Measurements from ENCODE around the gene MYF6. TPM values are rescaled to one million over a fixed set of nuclear protein-coding genes. Genes with fewer than 3 reads are reported as not detected.

Gene MYF6
- total and polyA plus RNA-seq, 7 donors = not detected

DNA sequence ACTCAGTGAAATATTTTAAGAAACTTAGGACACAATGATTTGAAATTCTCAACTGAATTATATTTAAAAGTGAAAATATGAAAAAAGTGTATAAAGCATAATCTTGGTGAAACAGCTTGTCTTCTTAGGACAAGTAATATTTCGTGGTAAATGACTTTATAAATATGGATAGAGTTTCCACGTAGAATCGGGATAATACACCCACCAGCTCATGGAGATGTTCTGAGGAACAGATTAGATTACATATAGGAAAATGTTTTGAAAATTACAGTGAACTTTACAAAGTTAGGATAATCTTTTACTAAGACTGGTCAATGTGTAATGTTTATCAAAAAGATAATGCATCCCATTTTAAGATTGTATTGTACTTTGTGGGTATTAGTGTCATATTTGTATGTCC lies 25.6 kb upstream of the MYF6 start:
- TF ChIP-seq EP300 (IDR thresholded peaks at IDR 0.05) = no peak
- no peak for TF ChIP-seq POLR2A (IDR thresholded peaks at IDR 0.05)
- TF ChIP-seq POLR2AphosphoS5 (IDR thresholded peaks at IDR 0.05) = no peak
- TF ChIP-seq, protein P1, sequence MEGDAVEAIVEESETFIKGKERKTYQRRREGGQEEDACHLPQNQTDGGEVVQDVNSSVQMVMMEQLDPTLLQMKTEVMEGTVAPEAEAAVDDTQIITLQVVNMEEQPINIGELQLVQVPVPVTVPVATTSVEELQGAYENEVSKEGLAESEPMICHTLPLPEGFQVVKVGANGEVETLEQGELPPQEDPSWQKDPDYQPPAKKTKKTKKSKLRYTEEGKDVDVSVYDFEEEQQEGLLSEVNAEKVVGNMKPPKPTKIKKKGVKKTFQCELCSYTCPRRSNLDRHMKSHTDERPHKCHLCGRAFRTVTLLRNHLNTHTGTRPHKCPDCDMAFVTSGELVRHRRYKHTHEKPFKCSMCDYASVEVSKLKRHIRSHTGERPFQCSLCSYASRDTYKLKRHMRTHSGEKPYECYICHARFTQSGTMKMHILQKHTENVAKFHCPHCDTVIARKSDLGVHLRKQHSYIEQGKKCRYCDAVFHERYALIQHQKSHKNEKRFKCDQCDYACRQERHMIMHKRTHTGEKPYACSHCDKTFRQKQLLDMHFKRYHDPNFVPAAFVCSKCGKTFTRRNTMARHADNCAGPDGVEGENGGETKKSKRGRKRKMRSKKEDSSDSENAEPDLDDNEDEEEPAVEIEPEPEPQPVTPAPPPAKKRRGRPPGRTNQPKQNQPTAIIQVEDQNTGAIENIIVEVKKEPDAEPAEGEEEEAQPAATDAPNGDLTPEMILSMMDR (IDR thresholded peaks at IDR 0.05) = no peak
- intact Hi-C loops (cut with DNase I) = no loop called here
- H3K27me3 ChIP-seq = no peaks in the 10 kb centered on the region
- no peak overlapping the region for H3K27ac ChIP-seq
- no peaks in the 10 kb centered on the region for H3K4me1 ChIP-seq
- no peaks in the 10 kb centered on the region for H3K36me3 ChIP-seq
- no peak overlapping the region for H3K4me3 ChIP-seq
- DNase-seq = no peak
- no peaks in the 10 kb centered on the region for H3K9me3 ChIP-seq
- 76 to 87% methylated on average over 3 of the region's 3 CpGs for WGBS, 2 donors

DNA sequence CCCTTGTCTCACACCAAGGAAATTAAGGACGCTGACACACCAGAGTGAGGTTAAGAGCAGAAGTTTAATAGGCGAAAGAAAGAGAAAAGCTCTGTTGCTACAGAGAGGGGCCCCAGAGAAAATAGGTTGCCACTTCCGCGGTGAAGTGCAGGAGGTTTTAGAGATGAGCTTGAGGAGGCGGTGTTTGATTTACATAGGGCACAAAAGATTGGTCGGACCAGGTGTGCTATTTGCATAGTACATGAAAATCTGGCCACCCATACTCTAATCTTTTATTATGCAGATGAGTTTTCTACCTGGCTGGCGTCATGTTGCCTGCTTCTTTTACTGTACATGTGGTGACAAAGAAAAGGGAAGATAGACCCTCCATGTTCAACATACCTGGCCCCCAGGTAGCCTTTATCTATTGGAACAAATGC lies 23.3 kb upstream of the MYF6 start:
- no peak for TF ChIP-seq POLR2A (IDR thresholded peaks at IDR 0.05)
- TF ChIP-seq, protein P1 (IDR thresholded peaks at IDR 0.05) = no peak
- no peak for TF ChIP-seq POLR2AphosphoS5 (IDR thresholded peaks at IDR 0.05)
- no peak overlapping the region for H3K4me3 ChIP-seq
- intact Hi-C loops (cut with DNase I) = no loop called here
- H3K4me1 ChIP-seq = no peaks in the 10 kb centered on the region
- no peaks in the 10 kb centered on the region for H3K27me3 ChIP-seq
- peaks cover 0 to 2% (median 0%) of the 10 kb centered on the region in 4 donors for H3K9me3 ChIP-seq
- DNase-seq = no peak
- no peaks in the 10 kb centered on the region for H3K36me3 ChIP-seq
- 30 to 39% methylated on average over 7 of the region's 7 CpGs for WGBS, 2 donors
- no peak overlapping the region for H3K27ac ChIP-seq

DNA sequence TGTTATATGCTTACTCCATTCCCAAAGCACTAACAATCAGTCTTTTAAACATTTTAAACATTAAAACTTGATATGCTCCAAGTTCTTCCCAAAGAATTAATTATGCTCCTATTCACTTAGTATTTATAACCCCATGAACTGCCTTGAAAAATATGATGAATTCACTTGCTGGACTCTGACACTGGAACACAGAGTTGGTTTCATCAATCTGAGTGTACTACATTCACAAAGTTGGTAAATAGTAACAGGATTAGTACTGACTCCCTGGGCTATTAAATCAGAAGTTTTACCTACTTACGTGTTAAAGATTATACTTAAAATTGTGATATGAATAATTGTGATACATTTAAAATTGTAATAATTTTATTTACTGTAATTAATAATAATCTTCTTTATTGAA lies 17.3 kb upstream of the MYF6 start:
- Histone ChIP-seq H3K9me3 (peaks cover 0 to 2% (median 0%) of the 10 kb centered on the region in 4 donors), H3K4me1 (no peaks in the 10 kb centered on the region), H3K27ac (no peak overlapping the region), H3K27me3 (no peaks in the 10 kb centered on the region), H3K4me3 (no peak overlapping the region), H3K36me3 (no peaks in the 10 kb centered on the region)
- 80 to 88% methylated on average over 1 of the region's 1 CpG for WGBS, 2 donors
- no peak for DNase-seq
- intact Hi-C loops (cut with DNase I) = no loop called here
- no peak for TF ChIP-seq POLR2AphosphoS5 (IDR thresholded peaks at IDR 0.05)
- TF ChIP-seq, protein P1 (IDR thresholded peaks at IDR 0.05) = no peak
- TF ChIP-seq POLR2A (IDR thresholded peaks at IDR 0.05) = no peak
- TF ChIP-seq EP300 (IDR thresholded peaks at IDR 0.05) = no peak

DNA sequence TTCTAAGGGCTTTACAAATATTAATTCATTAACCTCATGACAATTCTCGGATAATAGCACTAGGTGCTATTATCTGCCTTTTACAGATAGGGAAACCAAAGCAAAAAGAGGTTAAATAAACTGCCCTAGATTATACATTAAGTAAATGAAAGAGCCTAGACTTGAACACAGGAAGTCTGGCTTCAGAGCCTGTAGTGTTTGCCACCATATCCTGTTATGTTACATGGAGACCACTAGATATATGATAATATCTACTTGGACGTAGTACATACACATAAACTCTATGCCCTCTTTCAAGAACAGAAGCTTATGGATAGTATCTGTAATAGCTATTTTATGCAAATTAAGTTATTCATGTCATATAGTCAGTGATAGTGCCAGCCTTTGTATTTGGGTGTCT lies 16.9 kb upstream of the MYF6 start:
- DNase-seq = no peak
- intact Hi-C loops (cut with DNase I) = no loop called here
- Histone ChIP-seq H3K4me1 (no peaks in the 10 kb centered on the region), H3K27me3 (no peaks in the 10 kb centered on the region), H3K4me3 (no peak overlapping the region), H3K36me3 (no peaks in the 10 kb centered on the region), H3K27ac (no peak overlapping the region), H3K9me3 (peaks cover 0 to 2% (median 0%) of the 10 kb centered on the region in 4 donors)
- WGBS, 2 donors = 63 to 64% methylated on average over 2 of the region's 2 CpGs
- TF ChIP-seq, protein P1 (IDR thresholded peaks at IDR 0.05) = no peak
- TF ChIP-seq EP300 (IDR thresholded peaks at IDR 0.05) (no peak), POLR2A (IDR thresholded peaks at IDR 0.05) (no peak), POLR2AphosphoS5 (IDR thresholded peaks at IDR 0.05) (no peak)

DNA sequence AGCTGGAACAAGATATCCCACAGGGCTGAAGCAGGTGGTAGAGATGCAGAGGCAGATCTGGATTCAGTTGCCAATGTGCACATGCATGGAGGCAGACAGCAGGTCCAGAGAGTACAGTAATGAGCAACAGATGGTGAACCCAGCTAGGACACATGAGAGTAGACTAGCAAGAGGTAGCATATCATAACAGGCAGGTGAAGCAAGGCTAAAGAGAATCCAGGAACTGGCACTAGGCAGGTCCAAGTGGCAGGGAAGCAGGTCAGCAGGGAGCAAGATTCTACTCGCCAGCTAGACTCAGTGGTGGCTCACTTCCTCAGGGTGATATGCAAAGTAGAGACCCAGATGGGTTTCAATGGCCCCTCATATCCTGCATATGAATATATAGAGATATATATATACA lies 15.3 kb upstream of the MYF6 start:
- H3K27ac ChIP-seq = no peak overlapping the region
- no peak for DNase-seq
- H3K27me3 ChIP-seq = no peaks in the 10 kb centered on the region
- no peak overlapping the region for H3K4me3 ChIP-seq
- WGBS, 2 donors = 72 to 82% methylated on average over 1 of the region's 1 CpG
- no peaks in the 10 kb centered on the region for H3K36me3 ChIP-seq
- TF ChIP-seq POLR2A (IDR thresholded peaks at IDR 0.05) (no peak), POLR2AphosphoS5 (IDR thresholded peaks at IDR 0.05) (no peak), EP300 (IDR thresholded peaks at IDR 0.05) (no peak)
- TF ChIP-seq, protein P1 (IDR thresholded peaks at IDR 0.05) = no peak
- intact Hi-C loops (cut with DNase I) = no loop called here
- peaks cover 0 to 2% (median 0%) of the 10 kb centered on the region in 4 donors for H3K9me3 ChIP-seq
- no peaks in the 10 kb centered on the region for H3K4me1 ChIP-seq

Measured in sigmoid colon (tissue), 7 donors.